ES-I3 (cell line): ENCODE measurements around the gene SDSL.

Source experiments
- H3K36me3 ChIP-seq: 2 replicates; pipeline ENCODE4 v1.6.1; 2013; ENCODE audit warnings: mild to moderate bottlenecking, low read length, control low read depth, moderate library complexity; ENCODE audit not compliant: insufficient read depth
- H3K4me1 ChIP-seq: 2 replicates; pipeline ENCODE4 v1.6.1; 2013; ENCODE audit warnings: mild to moderate bottlenecking, control low read depth, low read length; ENCODE audit not compliant: insufficient read depth
- H3K9ac ChIP-seq: 2 replicates; pipeline ENCODE4 v1.6.1; 2013; ENCODE audit warnings: low read depth, mild to moderate bottlenecking, low read length, moderate library complexity
- H3K9me3 ChIP-seq: 2 replicates; pipeline ENCODE4 v1.6.1; 2013; ENCODE audit warnings: mild to moderate bottlenecking, low read length, moderate library complexity; ENCODE audit not compliant: control insufficient read depth, insufficient read depth

Gene SDSL

GRCh38 chr12:113424456-113424855 lies 2.3 kb downstream of the SDSL start:
- no peak overlapping the region for H3K9ac ChIP-seq
- H3K36me3 ChIP-seq = no peaks in the 10 kb centered on the region
- no peaks in the 10 kb centered on the region for H3K9me3 ChIP-seq
- H3K4me1 ChIP-seq = peaks cover 11% of the 10 kb centered on the region; the same call in 1 of the 2 replicates

GRCh38 chr12:113424915-113425823 lies 3.0 kb downstream of the SDSL start:
- peaks cover 11% of the 10 kb centered on the region; the same call in 1 of the 2 replicates for H3K4me1 ChIP-seq
- no peaks in the 10 kb centered on the region for H3K9me3 ChIP-seq
- H3K36me3 ChIP-seq = no peaks in the 10 kb centered on the region
- H3K9ac ChIP-seq = peak overlapping the region; percentile 40; the same call in 1 of the 2 replicates

GRCh38 chr12:113425960-113426453 lies 3.8 kb downstream of the SDSL start:
- peaks cover 11% of the 10 kb centered on the region; the same call in 1 of the 2 replicates for H3K4me1 ChIP-seq
- H3K9ac ChIP-seq = peak overlapping the region; percentile 40; the same call in 1 of the 2 replicates
- H3K36me3 ChIP-seq = no peaks in the 10 kb centered on the region
- no peaks in the 10 kb centered on the region for H3K9me3 ChIP-seq

- peaks cover 3% of the 10 kb centered on the region; the same call in 1 of the 2 replicates for H3K4me1 ChIP-seq
- no peaks in the 10 kb centered on the region for H3K36me3 ChIP-seq
- H3K9me3 ChIP-seq = no peaks in the 10 kb centered on the region
- H3K9ac ChIP-seq = no peak overlapping the region
Observed at GRCh38 chr12:113427882-113428281, 5.7 kb downstream of the SDSL start.

GRCh38 chr12:113428482-113428881 lies 6.3 kb downstream of the SDSL start:
- Histone ChIP-seq H3K9me3 (no peaks in the 10 kb centered on the region), H3K9ac (no peak overlapping the region), H3K4me1 (no peaks in the 10 kb centered on the region), H3K36me3 (no peaks in the 10 kb centered on the region)

GRCh38 chr12:113432986-113433385 lies 10.8 kb downstream of the SDSL start:
- no peaks in the 10 kb centered on the region for H3K4me1 ChIP-seq
- no peaks in the 10 kb centered on the region for H3K9me3 ChIP-seq
- H3K36me3 ChIP-seq = no peaks in the 10 kb centered on the region
- H3K9ac ChIP-seq = no peak overlapping the region

- Histone ChIP-seq H3K36me3 (no peaks in the 10 kb centered on the region), H3K9me3 (no peaks in the 10 kb centered on the region), H3K9ac (no peak overlapping the region), H3K4me1 (no peaks in the 10 kb centered on the region)
Observed at GRCh38 chr12:113435367-113435766, 13.2 kb downstream of the SDSL start.

- Histone ChIP-seq H3K9ac (no peak overlapping the region), H3K9me3 (no peaks in the 10 kb centered on the region), H3K4me1 (no peaks in the 10 kb centered on the region), H3K36me3 (no peaks in the 10 kb centered on the region)
Observed at GRCh38 chr12:113436586-113436985, 14.4 kb downstream of the SDSL start.

GRCh38 chr12:113436993-113437728 lies 15.0 kb downstream of the SDSL start:
- Histone ChIP-seq H3K9ac (no peak overlapping the region), H3K9me3 (no peaks in the 10 kb centered on the region), H3K36me3 (no peaks in the 10 kb centered on the region), H3K4me1 (no peaks in the 10 kb centered on the region)

GRCh38 chr12:113437729-113438100 lies 15.5 kb downstream of the SDSL start:
- Histone ChIP-seq H3K9me3 (no peaks in the 10 kb centered on the region), H3K36me3 (no peaks in the 10 kb centered on the region), H3K9ac (no peak overlapping the region), H3K4me1 (no peaks in the 10 kb centered on the region)

- Histone ChIP-seq H3K9ac (no peak overlapping the region), H3K36me3 (no peaks in the 10 kb centered on the region), H3K9me3 (no peaks in the 10 kb centered on the region), H3K4me1 (no peaks in the 10 kb centered on the region)
Observed at GRCh38 chr12:113438523-113439300, 16.5 kb downstream of the SDSL start.

- H3K9ac ChIP-seq = no peak overlapping the region
- no peaks in the 10 kb centered on the region for H3K4me1 ChIP-seq
- H3K36me3 ChIP-seq = no peaks in the 10 kb centered on the region
- no peaks in the 10 kb centered on the region for H3K9me3 ChIP-seq
Observed at GRCh38 chr12:113439301-113439597, 17.1 kb downstream of the SDSL start.

GRCh38 chr12:113439606-113440030 lies 17.4 kb downstream of the SDSL start:
- no peaks in the 10 kb centered on the region for H3K4me1 ChIP-seq
- no peak overlapping the region for H3K9ac ChIP-seq
- H3K36me3 ChIP-seq = no peaks in the 10 kb centered on the region
- H3K9me3 ChIP-seq = no peaks in the 10 kb centered on the region

GRCh38 chr12:113440336-113440735 lies 18.2 kb downstream of the SDSL start:
- Histone ChIP-seq H3K9ac (no peak overlapping the region), H3K36me3 (no peaks in the 10 kb centered on the region), H3K4me1 (no peaks in the 10 kb centered on the region), H3K9me3 (no peaks in the 10 kb centered on the region)
